Pancreas (tissue), 10 donors: ENCODE results near the gene TEDC1. TPM values are rescaled to one million over a fixed set of nuclear protein-coding genes. Genes with fewer than 3 reads are reported as not detected.

Experiments used
- ATAC-seq, 4 donors: fragments of 200-7000 bp; cut with Tn5 transposase; one replicate each; pipeline versions ENCODE4 v1.8.0 to v1.9.1; 2020; ENCODE audit warnings: mild to moderate bottlenecking in 4 of 4, moderate library complexity in 4 of 4
- DNase-seq, 6 donors: peaks; one replicate each; pipeline ENCODE4 v3.0.0-alpha.2; 2020
- FAIRE-seq: peaks from 2 replicates; lab custom pipeline; 2012; peaks lifted over from hg19 to GRCh38; lab: Jason Lieb, UNC
- H3K27ac ChIP-seq, 4 donors: fragments of 200-600 bp; sonication (generic); 1 replicate in 3 of 4; 2 replicates in 1 of 4; pipeline versions ENCODE4 v1.5.0 to v1.8.0; 2020
- H3K27me3 ChIP-seq, 4 donors: fragments of 200-600 bp; one replicate each; pipeline ENCODE4 v1.8.0; 2021
- H3K36me3 ChIP-seq, 3 donors: fragments of 200-600 bp; sonication (generic) in 1 of 3; one replicate each; pipeline versions ENCODE4 v1.5.0 to v1.8.0; 2020 to 2021
- H3K4me1 ChIP-seq, 3 donors: fragments of 200-600 bp; one replicate each; pipeline ENCODE4 v1.8.0; 2021
- H3K4me3 ChIP-seq, 4 donors: fragments of 200-600 bp; sonication (generic) in 2 of 4; one replicate each; pipeline versions ENCODE4 v1.5.0 to v1.8.0; 2020 to 2021
- H3K9me3 ChIP-seq, 4 donors: fragments of 200-600 bp; one replicate each; pipeline ENCODE4 v1.8.0; 2021
- WGBS, 2 donors: extraction: QIAGEN DNeasy Blood & Tissue Kit; methylation state at CpG; one replicate each; pipeline ENCODE4 v1.1.7; 2013; 5-methylcytosine and 5-hydroxymethylcytosine counted together
- intact Hi-C, 3 donors: fragments of 100-400 bp; cut with DNase I; formaldehyde crosslinking; loops; one replicate each; pipeline versions ENCODE4 v1.11.1 to v1.14.2; 2022
- polyA plus RNA-seq, 2 donors: library from polyadenylated mRNA; stranded (reverse); fragments of 200-250 nt; gene quantifications; one replicate each; pipeline ENCODE4 v1.2.3, GENCODE V29; 2013
- total RNA-seq, 6 donors: library from RNA; stranded (reverse); fragmentation: NEBNext Ultra II Directional in 4 of 6; extraction: Animal tissue kit (Norgen Biotek cat#: 25700) in 4 of 6; gene quantifications; one replicate each; pipeline versions ENCODE4 v1.2.1 to v1.2.4, GENCODE V29; 2021 to 2023
- TF ChIP-seq, protein P1 (sequence below), 4 donors: fragments of 200-600 bp; sonication (generic) in 3 of 4; IDR thresholded peaks; one replicate each; pipeline versions ENCODE4 v1.5.0 to v1.8.0; 2021; ENCODE audit warnings: antibody characterized with exemption in 4 of 4
- donor health status: healthy with polysubstance abuse.
- donor health status: DM: no; HTN: no; CAD: no; lungs with moderate emphysema.
- donor health status: DM: no; HTN: no; CAD: no.
- donor health status: control.
- donor health status: control.
- donor health status: Bipolar disorder and iron deficiency.
- donor health status: DM: yes; HTN: yes; CAD: no.
- donor health status: DM: no; HTN: no; CAD: no.
- donor health status: DM: no; HTN: no; CAD: no.
- donor health status: DM: yes; HTN: yes; CAD: no.

Gene TEDC1
- total and polyA plus RNA-seq, 8 donors, result 2.0 to 21.5 (median 4.0) TPM

DNA sequence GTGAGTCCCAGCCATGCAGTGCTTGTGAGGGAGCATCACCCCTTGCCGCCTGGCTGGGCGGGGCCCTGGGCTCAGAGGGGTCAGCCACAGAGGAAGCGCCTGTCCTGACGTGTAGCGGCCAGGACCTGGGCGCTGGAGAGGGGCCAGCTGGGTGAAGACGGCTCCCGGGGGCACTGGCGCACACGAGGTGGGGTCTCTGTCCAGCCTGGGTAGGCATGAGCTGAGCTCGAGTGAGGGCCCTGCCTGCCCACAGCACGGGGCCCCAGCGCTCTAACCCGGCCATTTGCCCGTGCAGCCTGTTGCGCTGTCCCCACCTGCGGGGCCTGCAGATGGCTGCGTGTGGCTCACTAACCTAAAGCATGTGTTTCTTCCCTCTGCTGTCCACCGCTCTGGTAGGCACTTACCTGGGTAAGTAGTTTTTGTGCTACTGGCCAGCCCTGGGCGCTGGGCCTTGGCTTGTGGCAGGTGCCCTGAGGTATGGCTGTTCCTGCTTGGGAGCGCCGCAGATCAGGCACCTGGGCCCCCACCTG is 23.0 kb upstream of the TEDC1 start:
- ATAC-seq (no peak), FAIRE-seq (no peak), DNase-seq (no peak)
- WGBS, 2 donors, result 94% methylated on average over 22 of the region's 22 CpGs
- H3K4me3 ChIP-seq, result no peak overlapping the region
- peaks cover 0 to 11% (median 8%) of the 10 kb centered on the region in 3 donors for H3K4me1 ChIP-seq
- H3K27ac ChIP-seq, result no peak overlapping the region
- H3K36me3 ChIP-seq, result peaks cover 0 to 27% (median 8%) of the 10 kb centered on the region in 3 donors
- TF ChIP-seq, protein P1, sequence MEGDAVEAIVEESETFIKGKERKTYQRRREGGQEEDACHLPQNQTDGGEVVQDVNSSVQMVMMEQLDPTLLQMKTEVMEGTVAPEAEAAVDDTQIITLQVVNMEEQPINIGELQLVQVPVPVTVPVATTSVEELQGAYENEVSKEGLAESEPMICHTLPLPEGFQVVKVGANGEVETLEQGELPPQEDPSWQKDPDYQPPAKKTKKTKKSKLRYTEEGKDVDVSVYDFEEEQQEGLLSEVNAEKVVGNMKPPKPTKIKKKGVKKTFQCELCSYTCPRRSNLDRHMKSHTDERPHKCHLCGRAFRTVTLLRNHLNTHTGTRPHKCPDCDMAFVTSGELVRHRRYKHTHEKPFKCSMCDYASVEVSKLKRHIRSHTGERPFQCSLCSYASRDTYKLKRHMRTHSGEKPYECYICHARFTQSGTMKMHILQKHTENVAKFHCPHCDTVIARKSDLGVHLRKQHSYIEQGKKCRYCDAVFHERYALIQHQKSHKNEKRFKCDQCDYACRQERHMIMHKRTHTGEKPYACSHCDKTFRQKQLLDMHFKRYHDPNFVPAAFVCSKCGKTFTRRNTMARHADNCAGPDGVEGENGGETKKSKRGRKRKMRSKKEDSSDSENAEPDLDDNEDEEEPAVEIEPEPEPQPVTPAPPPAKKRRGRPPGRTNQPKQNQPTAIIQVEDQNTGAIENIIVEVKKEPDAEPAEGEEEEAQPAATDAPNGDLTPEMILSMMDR (IDR thresholded peaks at IDR 0.05), result no peak
- intact Hi-C loops, result no loop called here
- no peaks in the 10 kb centered on the region for H3K9me3 ChIP-seq
- H3K27me3 ChIP-seq, result no peaks in the 10 kb centered on the region

DNA sequence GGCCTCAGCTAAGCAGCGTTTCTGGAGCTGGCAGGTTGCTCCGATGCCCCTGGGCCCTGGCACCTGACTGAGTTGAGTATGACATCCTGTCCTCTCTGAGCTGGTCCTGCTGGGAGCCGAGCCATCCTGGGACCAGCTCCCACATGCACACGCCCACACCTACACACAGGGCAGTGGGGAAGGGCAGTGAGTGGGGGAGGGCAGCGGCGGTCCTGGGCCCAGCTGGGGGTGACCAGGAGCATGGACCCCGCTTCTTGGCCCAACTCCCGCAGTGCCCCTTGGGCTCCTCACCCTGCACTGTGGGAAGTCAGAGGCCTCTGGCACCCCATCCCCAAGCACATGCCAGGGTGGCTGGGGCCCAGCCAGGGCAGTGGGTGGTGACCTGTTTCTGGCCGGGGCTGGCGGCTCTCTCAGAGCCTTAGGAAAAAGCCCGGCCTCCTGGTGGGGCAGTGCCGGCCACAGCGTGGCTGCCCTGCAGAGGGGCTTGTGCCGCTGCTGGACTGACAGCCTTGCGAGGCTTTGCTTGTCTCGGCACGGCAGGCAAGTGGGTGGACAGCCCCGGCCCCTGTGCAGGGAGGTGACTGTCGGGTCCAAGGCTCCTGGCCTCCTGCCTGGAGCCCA is 22.3 kb upstream of the TEDC1 start:
- Histone ChIP-seq H3K9me3 (no peaks in the 10 kb centered on the region), H3K4me3 (no peak overlapping the region), H3K27me3 (no peaks in the 10 kb centered on the region), H3K36me3 (peaks cover 0 to 22% (median 3%) of the 10 kb centered on the region in 3 donors), H3K27ac (peak overlapping the region; percentile 2 to 23 (median 14)), H3K4me1 (peaks cover 0 to 17% (median 14%) of the 10 kb centered on the region in 3 donors)
- no peak for ATAC-seq
- WGBS, 2 donors, result 70 to 83% methylated on average over 19 of the region's 19 CpGs
- intact Hi-C loops, result no loop called here
- no peak for FAIRE-seq
- no peak for DNase-seq
- TF ChIP-seq, protein P1 (IDR thresholded peaks at IDR 0.05), result no peak

DNA sequence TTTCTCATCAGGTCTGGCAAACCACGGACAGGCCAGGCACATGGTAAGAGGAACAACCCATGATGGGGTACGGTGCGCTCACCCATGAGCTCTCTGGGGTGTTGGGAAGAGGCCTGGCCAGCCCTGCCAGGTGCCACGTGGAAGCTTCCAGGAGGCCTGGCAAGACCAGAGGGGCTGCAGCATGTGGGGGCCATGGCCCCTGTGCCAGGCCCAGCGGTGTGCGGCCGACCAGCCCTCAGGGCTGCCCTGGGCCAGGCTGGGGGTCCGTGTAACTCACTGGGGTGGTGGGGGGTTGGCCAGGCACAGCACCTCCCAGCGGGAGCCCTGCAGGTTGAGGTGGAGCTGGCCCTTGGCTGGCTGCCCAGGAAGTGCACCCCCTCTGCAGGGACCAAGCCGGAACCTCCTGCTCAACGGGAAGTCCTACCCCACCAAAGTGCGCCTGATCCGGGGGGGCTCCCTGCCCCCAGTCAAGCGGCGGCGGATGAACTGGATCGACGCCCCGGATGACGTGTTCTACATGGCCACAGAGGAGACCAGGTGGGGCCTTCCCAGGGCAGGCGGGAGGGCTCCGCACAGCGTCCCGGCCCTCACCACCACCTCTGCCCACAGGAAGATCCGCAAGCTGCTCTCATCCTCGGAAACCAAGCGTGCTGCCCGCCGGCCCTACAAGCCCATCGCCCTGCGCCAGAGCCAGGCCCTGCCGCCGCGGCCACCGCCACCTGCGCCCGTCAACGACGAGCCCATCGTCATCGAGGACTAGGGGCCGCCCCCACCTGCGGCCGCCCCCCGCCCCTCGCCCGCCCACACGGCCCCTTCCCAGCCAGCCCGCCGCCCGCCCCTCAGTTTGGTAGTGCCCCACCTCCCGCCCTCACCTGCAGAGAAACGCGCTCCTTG is 21.3 kb upstream of the TEDC1 start:
- Histone ChIP-seq H3K4me3 (no peak overlapping the region), H3K27me3 (no peaks in the 10 kb centered on the region), H3K4me1 (peaks cover 0 to 19% (median 16%) of the 10 kb centered on the region in 3 donors), H3K9me3 (no peaks in the 10 kb centered on the region), H3K27ac (peak overlapping the region in 3 of 4 donors; percentile 12 to 41 (median 17)), H3K36me3 (peaks cover 0 to 13% (median 3%) of the 10 kb centered on the region in 3 donors)
- FAIRE-seq (no peak), DNase-seq (peak in 2 of 6 donors; percentile 38 to 72), ATAC-seq (peak in 3 of 4 donors; percentile 2 to 4 (median 2))
- TF ChIP-seq, protein P1 (IDR thresholded peaks at IDR 0.05), result no peak
- 79 to 84% methylated on average over 52 to 54 of the region's 54 CpGs for WGBS, 2 donors
- intact Hi-C loops, result no loop called here

DNA sequence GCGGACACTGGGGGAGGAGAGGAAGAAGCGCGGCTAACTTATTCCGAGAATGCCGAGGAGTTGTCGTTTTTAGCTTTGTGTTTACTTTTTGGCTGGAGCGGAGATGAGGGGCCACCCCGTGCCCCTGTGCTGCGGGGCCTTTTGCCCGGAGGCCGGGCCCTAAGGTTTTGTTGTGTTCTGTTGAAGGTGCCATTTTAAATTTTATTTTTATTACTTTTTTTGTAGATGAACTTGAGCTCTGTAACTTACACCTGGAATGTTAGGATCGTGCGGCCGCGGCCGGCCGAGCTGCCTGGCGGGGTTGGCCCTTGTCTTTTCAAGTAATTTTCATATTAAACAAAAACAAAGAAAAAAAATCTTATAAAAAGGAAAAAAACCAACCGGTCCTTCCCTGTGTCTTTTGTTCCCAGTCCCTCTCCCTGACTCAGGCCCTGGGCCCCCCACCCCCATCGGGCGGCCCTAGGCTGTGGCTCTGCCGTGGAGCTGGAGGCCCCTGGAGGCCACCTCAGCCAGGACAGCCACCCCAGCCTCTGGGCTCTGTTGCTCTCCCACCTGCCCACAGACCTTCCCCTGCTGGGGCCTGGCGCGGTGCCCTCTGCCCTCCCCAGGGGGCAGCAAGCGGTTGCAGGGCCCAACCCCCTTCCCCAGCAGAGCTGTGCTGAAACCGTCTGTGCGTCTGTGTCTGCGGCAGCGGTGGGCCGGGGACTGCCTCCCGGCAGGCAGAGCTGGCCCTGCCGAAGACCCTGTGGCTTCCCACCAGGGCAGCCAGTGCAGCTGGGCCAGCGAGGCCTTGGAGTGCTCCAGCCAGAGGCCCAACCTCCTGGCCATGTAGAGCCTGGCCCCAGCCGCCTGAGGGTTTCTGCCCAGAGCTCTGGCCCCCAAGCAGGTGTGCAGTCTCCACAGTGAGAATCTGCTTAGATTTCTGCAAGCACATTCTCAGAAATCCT is 20.4 kb upstream of the TEDC1 start:
- H3K27me3 ChIP-seq, result no peaks in the 10 kb centered on the region
- WGBS, 2 donors, result 85 to 87% methylated on average over 33 to 34 of the region's 34 CpGs
- FAIRE-seq (no peak), DNase-seq (peak in 2 of 6 donors; percentile 19 to 57), ATAC-seq (no peak)
- TF ChIP-seq, protein P1 (IDR thresholded peaks at IDR 0.05), result no peak
- peaks cover 0 to 8% (median 0%) of the 10 kb centered on the region in 3 donors for H3K36me3 ChIP-seq
- H3K4me3 ChIP-seq, result no peak overlapping the region
- peaks cover 0 to 22% (median 16%) of the 10 kb centered on the region in 3 donors for H3K4me1 ChIP-seq
- intact Hi-C loops, result no loop called here
- no peaks in the 10 kb centered on the region for H3K9me3 ChIP-seq
- H3K27ac ChIP-seq, result peak overlapping the region in 2 of 4 donors; percentile 13 to 76
